EL (cell line): ENCODE results near the gene PTGR2.
"Not testable (repeated sequence)": the region's sequence is repeated elsewhere in the genome, so short reads cannot be mapped to it uniquely, and the experiment has no call there.

Source experiments
- DNase-seq: peaks from one replicate; pipeline ENCODE4 v3.0.0-alpha.2; 2016

Gene PTGR2

DNA sequence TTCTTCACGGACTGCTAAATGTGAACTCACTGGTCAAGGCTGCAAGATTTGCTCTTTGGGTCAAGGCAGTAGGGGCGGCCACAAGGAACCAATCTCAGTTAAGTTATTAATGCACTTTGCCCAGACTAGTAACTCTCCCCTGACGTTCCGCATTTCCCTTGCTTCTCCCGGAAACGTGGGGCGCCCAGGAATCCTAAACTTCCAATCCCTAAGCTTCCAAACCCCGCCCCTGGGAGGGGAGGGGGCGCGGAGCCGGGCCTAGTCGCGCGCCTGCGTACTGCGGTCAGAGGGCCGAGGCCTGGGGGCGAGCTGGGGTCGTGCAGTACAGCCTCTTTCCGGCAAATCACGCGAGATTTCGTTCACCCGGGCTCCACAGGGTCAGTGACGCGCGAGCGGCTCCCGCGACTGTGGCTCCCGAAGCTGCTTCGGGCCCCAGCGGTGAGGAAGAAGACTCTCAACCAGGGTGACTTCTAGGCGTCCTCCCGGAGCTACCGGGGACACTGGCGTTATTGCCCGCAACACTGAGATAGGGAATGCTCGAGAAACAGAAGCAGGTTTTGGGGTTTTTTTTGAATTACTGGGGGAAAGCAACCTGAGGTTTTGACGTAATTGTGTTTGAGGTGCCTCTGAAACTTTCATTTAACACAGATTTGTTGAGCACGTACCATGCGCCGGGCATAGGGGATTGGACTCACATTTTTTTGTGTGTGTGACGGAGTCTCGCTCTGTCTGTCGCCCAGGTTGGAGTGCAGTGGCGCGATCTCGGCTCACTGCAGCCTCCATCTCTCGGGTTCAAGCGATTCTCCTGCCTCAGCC is at the start of gene PTGR2:
Gene PTGR2, plus strand, starts transcription at position 265 of the 816 bp plus-strand sequence. CDS start 7,032 bp downstream, outside the sequence.
- DNase-seq, result peak; percentile 99

DNA sequence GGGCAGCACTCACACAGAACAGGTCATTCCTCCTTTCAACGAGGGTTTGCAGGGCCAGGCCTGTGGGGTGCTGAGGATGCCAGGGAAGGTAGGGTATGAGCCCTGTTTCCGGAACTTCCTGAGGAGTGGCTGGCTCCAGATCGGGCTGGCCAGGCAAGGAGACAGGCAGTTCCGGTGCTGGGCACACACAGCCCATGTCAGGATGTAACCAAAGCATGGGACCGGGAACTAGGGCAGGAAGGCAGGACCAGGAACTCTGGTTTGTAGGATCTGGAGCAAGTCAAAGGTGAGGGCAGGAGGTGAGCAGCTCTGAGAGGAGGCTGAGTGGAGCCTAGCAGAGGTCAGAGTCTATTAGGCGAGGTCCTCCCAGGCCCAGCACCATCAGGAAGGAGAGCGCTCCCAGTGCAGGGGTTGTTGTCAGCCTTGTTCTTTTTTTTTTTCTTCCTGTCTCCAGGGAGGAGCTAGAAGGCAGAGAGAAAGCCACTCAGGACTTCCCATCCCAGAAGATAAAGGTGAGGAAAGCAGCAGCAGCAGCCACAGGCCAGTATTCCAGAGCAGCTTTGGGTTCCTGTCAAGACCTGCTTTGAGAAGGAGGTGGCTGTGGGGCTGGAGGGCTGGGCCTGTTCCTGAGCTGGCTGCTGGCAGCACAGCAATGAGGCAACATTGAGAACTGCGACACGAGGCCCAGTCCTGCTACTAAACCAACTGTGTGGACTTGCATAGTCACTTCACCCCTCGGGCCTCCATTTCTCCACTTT is 49.0 kb upstream of the PTGR2 start:
- no peak for DNase-seq

DNA sequence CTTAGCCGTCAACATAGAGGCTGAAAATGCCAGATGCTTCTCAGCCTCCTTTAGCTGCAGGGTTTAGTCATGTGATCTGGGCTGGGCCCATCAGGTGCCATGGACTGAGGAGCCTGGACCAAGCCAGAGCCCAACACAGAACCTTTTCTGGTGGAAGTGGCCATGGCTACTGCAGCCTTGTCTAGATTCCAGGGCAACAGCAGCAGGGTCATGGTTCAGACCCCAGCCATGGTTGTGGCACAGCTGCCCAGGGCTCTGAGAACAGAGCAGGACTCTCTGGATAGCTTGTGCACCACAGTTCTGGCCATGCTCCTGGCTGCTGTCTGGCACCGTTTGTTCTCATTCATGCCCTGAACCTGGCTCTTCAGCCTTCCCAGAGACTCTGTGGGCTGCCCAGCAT is 47.0 kb upstream of the PTGR2 start:
- DNase-seq, result no peak

DNA sequence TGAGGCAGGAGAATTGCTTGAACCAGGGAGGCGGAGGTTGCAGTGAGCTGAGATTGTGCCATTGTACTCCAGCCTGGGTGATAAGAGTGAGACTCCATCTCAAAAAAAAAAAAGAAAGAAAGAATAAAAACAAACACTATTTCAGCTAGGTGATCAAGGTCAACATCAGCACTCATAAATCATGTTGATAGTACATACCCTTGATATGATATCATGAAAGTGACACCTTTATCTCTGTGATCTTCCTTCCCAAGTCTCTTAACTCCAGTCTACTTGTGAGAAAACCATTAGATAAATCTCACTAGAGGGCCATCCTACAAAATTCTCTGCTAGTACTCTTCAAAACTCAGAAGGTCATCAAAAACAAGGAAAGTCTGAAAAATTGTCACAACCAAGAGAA is 44.2 kb upstream of the PTGR2 start:
- no peak for DNase-seq

DNA sequence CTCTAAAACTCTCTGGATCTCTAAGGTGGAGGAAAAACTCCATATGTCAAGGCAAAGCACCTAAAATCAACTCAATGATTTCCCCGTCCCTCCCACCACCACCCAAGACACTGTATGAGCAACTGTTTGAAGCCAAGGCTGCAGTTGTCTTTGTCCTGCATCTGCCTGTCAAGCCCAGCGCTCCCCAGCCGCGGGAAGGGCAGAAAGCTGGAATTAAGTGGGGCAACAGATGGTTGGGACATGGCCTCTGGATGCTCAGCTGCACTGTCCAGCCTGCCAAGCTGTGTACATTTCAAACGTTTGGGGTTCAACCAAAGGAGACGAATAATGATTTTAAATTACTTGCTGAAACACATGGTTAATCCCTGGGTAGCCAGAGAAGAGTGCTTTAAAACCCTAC is 42.2 kb upstream of the PTGR2 start:
- DNase-seq, result no peak

DNA sequence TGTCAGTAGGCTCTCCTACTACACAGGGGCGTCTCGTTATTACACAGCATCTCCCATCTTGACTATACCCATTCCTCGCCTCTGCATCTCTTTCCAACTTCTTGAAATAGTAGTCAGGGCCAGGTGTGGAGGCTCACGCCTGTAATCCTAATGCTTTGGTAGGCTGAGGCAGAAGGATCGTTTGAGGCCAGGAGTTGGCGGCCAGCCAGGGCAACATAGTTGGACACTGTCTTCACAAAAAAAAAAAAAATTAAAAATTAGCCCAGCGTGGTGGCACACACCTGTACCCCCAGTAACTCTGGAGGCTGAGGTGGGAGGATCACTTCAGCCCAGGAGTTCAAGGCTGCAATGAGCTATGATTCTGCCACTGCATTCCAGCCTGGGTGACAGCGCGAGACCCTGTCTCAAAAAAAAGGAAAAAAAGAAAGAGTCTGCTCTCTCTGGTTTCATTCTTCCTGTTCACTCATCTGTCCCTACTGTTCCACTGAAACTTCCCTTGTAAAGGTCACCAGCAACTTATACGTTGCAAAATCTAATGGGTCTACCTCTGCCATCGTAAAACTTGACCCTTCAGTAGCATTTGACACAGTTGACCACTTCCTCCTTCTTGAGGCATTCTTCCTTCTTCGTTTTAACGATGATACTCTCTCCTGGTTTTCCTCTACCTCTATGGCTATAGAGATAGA is 41.0 kb upstream of the PTGR2 start:
- no peak for DNase-seq

DNA sequence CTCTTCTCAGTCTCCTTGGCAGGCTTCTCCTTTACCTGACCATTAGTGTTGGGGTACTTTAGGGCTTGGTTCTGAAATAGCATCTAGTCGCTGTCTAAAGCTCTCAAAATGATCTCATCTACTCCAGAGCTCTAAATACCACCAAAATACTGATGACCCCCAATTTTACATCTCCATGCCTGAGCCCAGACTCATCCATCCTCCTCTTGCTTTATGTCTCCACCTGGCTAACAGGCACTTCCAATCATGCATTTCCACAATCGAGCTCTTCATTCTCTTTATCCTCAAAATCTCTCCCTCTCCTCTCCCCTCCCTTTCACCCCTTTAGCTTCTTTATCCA is 40.5 kb upstream of the PTGR2 start:
- no peak for DNase-seq

DNA sequence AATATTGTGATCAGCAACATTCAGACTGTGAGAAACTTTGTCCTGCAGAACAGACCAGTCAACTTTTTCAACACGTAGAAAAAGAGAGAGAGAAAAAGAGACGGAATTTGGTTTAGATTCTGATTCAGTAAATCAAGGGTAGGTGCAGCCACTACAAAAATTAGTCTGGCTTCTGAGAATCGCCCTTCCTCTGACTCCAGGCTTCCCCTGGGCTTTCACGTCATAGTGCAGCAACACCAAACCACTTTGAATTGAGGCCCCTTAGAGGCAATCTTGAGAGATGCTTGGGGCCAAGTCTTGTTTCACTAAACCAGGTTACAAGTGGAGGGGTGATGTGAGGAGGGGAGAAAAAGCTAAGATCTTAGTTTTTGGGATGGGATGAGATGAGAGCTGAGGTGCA is 37.5 kb upstream of the PTGR2 start:
- no peak for DNase-seq

DNA sequence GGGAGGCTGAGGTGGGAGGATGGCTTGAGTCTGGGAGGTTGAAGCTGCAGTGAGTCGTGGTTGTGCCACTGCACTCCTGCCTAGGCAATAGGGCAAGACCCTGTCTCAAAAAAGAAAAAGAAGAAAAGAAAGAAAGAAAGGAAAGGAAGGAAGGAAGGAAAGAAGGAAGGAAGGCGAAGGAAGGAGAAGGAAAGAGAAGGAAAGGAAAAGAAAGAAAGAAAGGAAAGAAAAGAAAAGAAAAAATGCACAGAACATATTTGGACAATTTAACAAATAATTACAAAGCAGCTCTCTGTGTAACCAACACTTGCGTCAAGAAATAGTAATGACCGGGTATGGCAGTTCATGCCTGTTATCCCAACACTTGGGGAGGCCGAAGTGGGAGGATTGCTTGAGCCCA is 35.8 kb upstream of the PTGR2 start:
- no peak for DNase-seq

DNA sequence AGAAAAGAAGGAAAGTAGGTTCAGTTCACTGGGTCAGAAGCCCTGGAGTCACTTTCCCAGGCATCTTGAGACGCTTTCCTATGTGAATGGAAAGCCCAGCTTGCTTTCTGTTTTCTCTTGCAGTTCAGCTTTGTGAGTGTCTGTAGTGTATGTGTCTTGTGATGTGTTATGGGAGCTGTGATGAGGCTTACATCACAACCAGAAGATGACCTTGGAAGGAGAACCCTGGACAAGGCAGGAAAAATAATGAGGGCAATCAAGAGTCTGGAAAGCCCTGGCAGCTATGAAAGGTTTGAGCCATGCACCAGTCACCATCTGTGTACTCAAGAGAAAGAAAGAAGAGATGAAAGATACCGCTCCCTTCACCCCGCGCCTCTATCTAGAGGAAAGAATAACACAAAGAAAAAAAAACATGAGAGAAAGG is 35.2 kb upstream of the PTGR2 start:
- DNase-seq, result no peak

DNA sequence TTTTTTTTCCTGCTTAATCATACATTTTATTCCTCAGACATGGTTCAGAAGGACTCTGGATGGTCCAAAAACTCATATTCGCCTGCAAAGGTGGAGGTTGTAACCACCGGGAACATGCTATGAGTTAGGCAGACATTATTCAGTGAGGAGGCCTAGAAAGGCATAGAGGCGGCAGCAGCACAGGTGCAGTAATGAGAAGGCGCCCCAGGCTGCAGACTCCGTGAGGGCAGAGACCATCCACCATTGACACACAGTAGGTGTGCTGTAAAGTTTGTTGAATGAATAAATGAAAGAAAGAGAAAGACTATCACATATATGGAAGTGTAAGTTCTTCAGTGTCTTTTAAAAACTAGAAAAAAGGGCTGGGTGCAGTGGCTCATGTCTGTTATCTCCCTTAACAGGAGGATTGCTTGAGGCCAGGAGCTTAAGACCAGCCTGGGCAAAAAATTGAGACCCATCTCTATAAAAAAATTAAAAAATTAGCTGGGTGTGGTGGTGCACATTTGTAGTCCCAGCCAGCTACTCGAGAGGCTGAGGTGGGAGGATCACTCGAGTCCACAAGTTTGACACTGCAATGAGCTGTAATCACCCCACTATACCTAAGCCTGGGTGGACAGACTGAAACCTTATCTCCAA is 34.5 kb upstream of the PTGR2 start:
- no peak for DNase-seq

DNA sequence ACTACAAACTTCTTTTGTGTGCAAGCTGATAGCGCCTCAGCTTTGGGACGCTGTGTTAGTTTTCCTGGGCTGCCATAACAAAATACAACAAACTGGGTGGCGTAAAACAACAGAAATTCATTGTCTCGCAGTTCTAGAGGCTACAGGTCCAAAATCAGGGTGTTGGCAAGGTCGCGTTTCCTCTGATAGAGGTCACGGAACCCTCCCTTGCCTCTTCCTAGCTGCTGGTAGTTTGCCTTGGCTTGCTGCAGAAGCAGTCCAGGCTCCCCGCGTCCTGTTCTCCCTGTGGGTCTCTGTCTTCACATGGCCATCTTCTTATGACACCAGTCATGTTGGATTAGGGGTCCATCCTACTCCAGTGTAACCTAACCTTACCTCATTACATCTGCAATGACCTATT is 32.8 kb upstream of the PTGR2 start:
- DNase-seq, result no peak

DNA sequence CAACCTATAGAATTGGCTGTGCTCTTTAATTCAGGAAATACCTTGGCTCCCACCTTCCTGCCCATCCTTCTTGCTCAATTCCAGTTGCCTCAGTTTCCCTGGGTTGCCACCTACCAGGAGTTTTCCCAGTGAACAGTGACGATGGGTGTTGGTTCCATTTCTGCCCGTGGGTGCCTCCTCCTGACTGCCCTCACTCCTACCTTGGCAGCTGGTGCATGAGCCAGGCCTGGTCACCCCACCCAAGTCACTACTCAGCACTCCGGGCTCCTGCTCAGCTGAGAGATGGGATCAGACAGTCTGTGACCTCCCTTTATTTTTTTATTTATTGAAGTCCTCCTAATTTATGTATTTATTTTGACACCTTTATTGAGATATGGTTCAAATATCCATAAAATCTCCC is 31.0 kb upstream of the PTGR2 start:
- no peak for DNase-seq

DNA sequence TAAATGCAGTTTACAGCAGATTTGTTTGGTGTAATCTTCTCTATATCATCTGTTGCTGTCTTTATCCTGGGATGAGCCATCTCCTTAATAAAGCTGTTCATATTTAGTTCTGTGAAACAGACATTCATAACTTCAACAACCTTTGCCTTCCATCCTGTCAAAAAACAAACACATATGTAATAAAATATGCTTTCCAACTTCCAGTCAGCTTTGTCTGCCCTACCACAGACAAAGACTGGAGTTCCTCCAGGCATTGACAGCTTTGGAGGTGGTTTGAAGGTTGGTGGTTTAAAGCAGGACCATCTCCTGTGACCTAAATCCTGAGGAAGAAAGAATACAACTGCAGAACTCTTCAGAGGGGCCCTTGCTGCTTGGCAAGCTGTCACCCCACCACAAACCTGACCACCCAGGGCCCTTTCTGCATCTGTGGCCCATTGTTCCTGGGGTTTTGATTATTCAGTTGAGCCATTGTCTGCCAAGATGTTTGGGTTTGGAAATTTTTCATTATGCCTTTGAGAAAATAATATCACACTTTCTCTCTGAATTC is 28.2 kb upstream of the PTGR2 start:
- DNase-seq, result no peak

DNA sequence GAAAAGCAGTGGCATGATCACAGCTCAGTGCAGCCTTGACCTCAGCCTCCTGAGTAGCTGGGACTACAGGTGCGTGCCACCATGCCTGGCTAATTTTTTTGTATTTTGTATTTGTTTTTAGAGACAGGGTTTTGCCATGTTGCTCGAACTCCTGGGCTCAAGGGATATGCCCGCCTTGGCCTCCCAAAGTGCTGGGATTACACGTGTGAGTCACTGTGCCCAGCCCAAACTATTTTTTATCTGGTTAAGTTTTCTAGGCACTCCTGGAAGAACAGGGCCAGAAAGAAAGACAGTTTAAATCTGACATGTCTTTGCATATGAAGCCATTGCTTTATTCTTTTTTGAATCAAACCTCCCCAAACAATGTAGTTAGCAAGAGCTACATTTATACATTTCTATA is 27.5 kb upstream of the PTGR2 start:
- no peak for DNase-seq

DNA sequence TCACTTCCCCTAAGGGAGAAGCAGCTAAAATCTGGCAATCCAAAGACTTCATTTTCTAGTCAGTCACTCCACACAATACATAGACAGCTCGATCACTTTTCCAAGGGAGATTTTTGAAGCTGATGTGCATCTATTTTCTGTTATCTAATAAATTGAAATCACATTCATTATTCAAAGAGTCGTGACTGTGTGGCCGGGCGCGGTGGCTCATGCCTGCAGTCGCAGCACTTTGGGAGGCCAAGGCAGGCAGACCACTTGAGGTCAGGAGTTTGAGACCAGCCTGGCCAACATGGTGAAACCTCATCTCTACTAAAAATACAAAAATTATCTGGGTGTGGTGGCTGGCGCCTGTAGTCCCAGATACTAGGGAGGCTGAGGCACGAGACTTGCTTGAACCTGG is 27.1 kb upstream of the PTGR2 start:
- DNase-seq, result no peak

DNA sequence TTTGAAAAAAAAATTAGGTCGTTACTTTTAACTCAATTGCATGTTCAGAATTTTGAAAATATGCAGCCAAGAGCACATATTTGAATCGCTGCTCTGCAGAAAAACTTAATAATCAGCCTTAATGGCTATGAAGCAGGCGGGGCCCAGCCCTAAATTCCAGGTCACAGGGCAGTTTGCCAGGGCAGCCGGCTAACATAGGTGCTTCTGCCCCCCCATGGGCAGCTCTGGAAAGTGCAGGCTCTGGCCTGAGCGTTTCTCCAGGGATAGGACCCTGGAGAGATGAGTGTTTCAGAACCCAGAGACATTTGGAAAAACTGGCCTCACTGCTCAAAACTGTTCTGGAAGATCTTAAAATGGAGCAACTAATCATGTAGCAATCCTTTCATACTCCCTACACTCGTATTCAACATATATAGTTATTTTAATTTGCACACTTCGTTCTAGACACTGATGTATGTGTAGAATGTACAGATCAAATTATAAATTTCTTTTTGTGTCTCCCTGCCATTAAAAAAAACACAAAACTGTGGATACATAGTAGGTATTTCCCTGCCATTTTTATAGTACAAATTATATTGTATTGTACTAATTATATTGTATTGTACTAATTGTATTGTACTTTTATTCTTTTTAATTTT is 26.0 kb upstream of the PTGR2 start:
- peak; percentile 86 for DNase-seq

DNA sequence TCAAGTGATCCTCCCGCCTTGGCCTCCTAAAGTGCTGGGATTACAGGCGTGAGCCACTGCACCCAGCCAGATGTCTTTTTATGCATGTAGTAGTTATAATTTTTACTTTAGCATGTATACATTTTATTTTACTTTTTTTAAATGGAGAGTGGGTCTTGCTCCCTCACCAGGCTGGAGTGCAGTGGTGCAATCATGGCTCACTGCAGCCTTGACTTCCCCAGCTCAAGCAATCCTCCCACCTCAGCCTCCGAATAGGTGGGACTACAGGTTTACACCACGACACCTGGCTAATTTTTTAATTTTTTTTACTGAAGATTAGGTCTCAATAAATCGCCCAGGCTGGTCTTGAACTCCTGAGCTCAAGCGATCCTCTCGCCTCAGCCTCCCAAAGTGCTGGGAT is 24.4 kb upstream of the PTGR2 start:
- DNase-seq, result not testable (repeated sequence)

DNA sequence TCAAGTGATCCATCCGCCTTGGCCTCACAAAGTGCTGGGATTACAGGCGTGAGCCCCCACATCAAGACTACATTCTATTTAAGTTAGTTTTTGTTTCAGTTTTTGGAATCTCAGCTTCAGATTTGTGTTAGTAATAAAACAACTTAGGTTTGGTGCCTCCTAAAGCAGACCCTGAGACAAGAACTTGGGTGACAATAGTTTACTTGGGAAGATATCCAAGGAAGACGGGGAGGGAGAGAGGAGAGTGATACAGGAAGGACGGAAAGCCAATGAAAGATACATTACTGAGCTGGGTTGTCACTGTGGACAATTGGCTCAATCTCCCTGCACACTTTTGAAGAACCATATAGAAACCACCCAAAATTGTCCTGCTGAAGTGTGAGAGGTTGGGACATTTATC is 22.6 kb upstream of the PTGR2 start:
- no peak for DNase-seq

DNA sequence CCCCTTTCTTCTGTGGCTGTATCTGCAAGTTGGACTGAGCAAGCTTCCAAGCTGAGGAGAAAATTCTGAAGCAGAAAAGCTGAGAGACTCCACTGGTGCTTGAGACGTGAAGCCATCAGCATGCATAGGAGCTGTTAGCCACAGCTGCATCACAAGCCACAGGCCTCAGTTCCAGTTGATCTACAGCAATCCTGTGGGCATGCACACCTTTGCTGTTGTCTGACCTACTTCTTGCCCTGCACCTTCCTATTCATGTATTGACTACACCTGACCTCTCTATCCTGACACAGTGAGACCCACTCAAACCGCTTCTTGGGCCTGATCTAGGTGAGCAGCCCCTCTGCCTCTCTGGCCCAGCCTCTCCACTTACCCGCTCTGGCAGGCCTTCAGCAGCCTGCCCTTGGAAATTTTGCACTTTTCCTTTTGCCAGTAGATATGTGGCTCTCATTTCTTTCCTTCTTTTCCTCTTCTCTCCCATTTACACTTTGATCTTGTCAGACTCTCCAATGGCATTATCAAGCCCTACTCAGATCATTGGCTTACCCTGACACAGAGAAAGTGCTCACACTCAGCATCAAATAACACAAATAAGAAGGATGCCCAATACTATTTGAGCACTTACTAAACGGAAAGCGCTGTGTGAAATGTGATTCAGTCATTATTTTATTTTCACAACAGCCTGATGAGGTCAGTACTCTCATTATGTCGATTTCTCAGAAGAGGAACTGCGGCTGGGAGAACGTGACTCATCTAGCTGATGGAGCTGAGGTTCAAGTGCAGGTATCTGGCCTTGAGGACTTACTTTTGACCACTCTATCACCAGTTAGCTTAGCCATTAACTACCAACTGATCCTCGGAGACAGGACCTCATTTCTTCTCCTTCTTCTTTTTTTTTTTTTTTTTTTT is 21.9 kb upstream of the PTGR2 start:
- peak; percentile 82 for DNase-seq

DNA sequence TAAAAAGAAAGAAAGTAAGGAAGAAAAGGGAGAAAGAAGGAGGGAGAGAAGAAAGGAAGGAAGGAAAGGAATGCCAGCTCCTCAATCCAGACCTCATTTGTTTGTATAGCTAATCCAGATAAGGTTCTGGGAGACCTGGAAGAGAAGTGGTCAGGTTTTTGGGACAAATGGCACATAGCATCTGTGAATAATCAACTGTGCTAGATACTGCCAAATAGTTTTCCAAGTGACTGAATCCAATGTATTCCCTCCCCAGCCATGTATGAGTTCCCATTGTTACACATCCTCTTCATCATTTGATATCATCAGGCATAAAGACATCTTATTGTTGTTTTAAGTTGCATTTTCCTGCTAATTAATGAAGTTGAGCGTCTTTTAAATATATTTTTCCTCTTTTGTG is 18.6 kb upstream of the PTGR2 start:
- DNase-seq, result peak; percentile 23
